CD4-positive, alpha-beta memory T cell (primary cell): ENCODE results near the gene AIFM3. TPM values are rescaled to one million over a fixed set of nuclear protein-coding genes. Genes with fewer than 3 reads are reported as not detected.
A peak's percentile ranks its signal among the peaks of the same experiment; 100 is the strongest.

Source experiments
- CTCF ChIA-PET: fragments of 350-600 bp; sonication (Branson Sonifier 250); formaldehyde crosslinking; loops from one replicate; lab custom pipeline; 2021; ENCODE audit warnings: inconsistent platforms; ENCODE audit not compliant: partially characterized antibody; lab: Charles Lee
- POLR2A ChIA-PET: fragments of 350-600 bp; sonication (Branson Sonifier 250); formaldehyde crosslinking; loops from one replicate; lab custom pipeline; 2021; ENCODE audit not compliant: partially characterized antibody; lab: Charles Lee
- DNase-seq, 5 donors: peaks; one replicate each; pipeline versions ENCODE4 v3.0.0 to v3.0.0-alpha.2; 2020 to 2022; ENCODE audit warnings: mixed read lengths in 1 of 5
- H3K27ac ChIP-seq: one replicate; pipeline ENCODE4 v1.7.0; 2013; ENCODE audit warnings: low read depth, low read length
- H3K27me3 ChIP-seq: 2 replicates; pipeline ENCODE4 v1.7.0; 2013; ENCODE audit warnings: mild to moderate bottlenecking, low read length, moderate library complexity; ENCODE audit not compliant: insufficient read depth
- H3K36me3 ChIP-seq: 2 replicates; pipeline ENCODE4 v1.7.0; 2013; ENCODE audit warnings: mild to moderate bottlenecking, low read length, moderate library complexity; ENCODE audit not compliant: insufficient read depth
- H3K4me1 ChIP-seq: 2 replicates; pipeline ENCODE4 v1.7.0; 2013; ENCODE audit warnings: mild to moderate bottlenecking, low read length, moderate library complexity; ENCODE audit not compliant: insufficient read depth
- H3K4me3 ChIP-seq, 2 donors: one replicate each; pipeline ENCODE4 v1.7.0; 2013; ENCODE audit warnings: low read length in 2 of 2, mild to moderate bottlenecking in 1 of 2
- H3K9me3 ChIP-seq, 2 donors: one replicate each; pipeline ENCODE4 v1.7.0; 2013; ENCODE audit warnings: low read length in 2 of 2, control low read depth in 1 of 2; ENCODE audit not compliant: control insufficient read depth in 1 of 2
- H3K27ac Mint-ChIP-seq, 7 donors: one replicate each; pipeline ENCODE4 v1.8.0; 2020 to 2021; ENCODE audit warnings: mixed read lengths in 7 of 7, mild to moderate bottlenecking in 6 of 7, inconsistent platforms in 3 of 7, moderate library complexity in 3 of 7
- H3K27me3 Mint-ChIP-seq, 2 donors: one replicate each; pipeline ENCODE4 v1.8.0; 2020 to 2021; ENCODE audit warnings: mixed read lengths in 2 of 2
- H3K36me3 Mint-ChIP-seq, 2 donors: one replicate each; pipeline ENCODE4 v1.8.0; 2020 to 2021; ENCODE audit warnings: mixed read lengths in 2 of 2, inconsistent platforms in 1 of 2, mild to moderate bottlenecking in 1 of 2
- H3K4me1 Mint-ChIP-seq, 4 donors: one replicate each; pipeline ENCODE4 v1.8.0; 2020 to 2021; ENCODE audit warnings: mixed read lengths in 4 of 4, mild to moderate bottlenecking in 1 of 4
- H3K4me3 Mint-ChIP-seq, 8 donors: one replicate each; pipeline ENCODE4 v1.8.0; 2020 to 2021; ENCODE audit warnings: mixed read lengths in 8 of 8, mild to moderate bottlenecking in 7 of 8, moderate library complexity in 6 of 8, inconsistent platforms in 3 of 8
- H3K9me3 Mint-ChIP-seq, 8 donors: one replicate each; pipeline ENCODE4 v1.8.0; 2020 to 2021; ENCODE audit warnings: mixed read lengths in 8 of 8, mild to moderate bottlenecking in 5 of 8, inconsistent platforms in 3 of 8, moderate library complexity in 1 of 8
- intact Hi-C: fragments of 100-400 bp; cut with micrococcal nuclease; formaldehyde crosslinking; loops from one replicate; pipeline ENCODE4 v1.15.1; 2023
- polyA plus RNA-seq, 2 donors: library from polyadenylated mRNA; unstranded; fragments of 300-500 nt; fragmentation: Illumina TruSeq; gene quantifications; one replicate each; pipeline ENCODE4 v1.2.3, GENCODE V29; 2021
- total RNA-seq, 2 experiments: library from RNA; stranded (reverse); gene quantifications; one replicate each; pipeline ENCODE4 v1.2.3, GENCODE V29; 2021

AIFM3 gene
- total and polyA plus RNA-seq, 4 experiments from 2014 or later = 0.55 to 1.0 TPM; not detected in 2

DNA sequence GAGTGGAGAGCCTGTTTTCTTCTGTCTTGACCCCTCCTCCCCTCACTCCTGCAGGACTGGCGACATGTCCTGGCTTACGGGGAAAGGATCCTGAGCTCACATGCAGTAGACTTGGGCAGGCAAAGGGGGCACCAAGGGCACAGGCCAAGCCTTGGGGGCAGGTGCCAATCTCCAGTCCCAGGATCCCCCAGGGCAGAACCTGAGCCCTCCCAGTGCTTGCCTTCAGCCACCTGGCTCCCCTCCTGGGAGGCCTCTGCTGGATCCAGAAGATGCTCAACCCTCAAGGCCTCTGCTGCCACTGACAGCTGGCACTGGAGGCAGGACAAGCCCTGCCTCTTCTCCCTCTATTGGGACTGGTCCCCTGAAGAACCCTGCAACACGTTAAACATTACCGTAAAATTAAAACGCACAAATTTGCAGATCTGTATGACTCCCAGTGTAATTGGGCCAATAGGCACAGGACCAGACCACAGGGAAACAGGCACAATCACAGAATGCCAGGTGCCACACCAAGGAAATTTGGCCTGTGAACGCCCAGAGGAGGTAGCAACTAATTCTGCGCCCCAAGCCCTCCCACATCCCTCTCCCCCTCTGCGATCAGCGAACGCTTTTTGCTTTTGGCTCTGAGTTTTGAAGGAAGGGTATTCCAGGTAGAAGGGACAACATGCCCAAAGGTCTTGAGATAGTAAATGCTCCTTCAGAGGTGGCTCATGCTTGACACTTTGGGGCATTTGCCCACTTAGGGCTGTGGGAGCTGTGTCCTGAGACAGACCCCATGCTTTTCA is 14.1 kb downstream of the AIFM3 start:
- H3K27ac ChIP-seq = peak overlapping the region; percentile 77
- peaks cover 0 to 6% of the 10 kb centered on the region in 2 donors for H3K9me3 ChIP-seq
- CTCF ChIA-PET = interaction anchor here (0.7 to 1.5 kb wide), 5 partner anchors 21 to 34 kb away, joined by 3 to 6 read pairs (median 4); partner anchors contain the start of genes P2RX6 and THAP7
- POLR2A ChIA-PET = interaction anchor here (0.6 to 2.8 kb wide), 8 partner anchors 9 to 648 kb away, joined by 3 to 45 read pairs (median 4); partner anchors contain the start of genes THAP7 and YDJC
- peaks cover 0 to 7% (median 0%) of the 10 kb centered on the region in 8 donors for H3K9me3 Mint-ChIP-seq
- intact Hi-C loops = no loop called here
- H3K27me3 Mint-ChIP-seq = no peaks in the 10 kb centered on the region
- H3K36me3 Mint-ChIP-seq = peaks cover under 1 to 16% of the 10 kb centered on the region in 2 donors
- H3K4me3 ChIP-seq = peak overlapping the region; percentile 62 to 64
- DNase-seq = no peak
- H3K27me3 ChIP-seq = no peaks in the 10 kb centered on the region
- peaks cover 19% of the 10 kb centered on the region for H3K4me1 ChIP-seq
- peak overlapping the region; percentile 87 to 96 (median 94) for H3K4me3 Mint-ChIP-seq
- peak overlapping the region; percentile 88 to 95 (median 91) for H3K27ac Mint-ChIP-seq
- H3K4me1 Mint-ChIP-seq = peaks cover 19 to 42% (median 29%) of the 10 kb centered on the region in 4 donors
- peaks cover 8% of the 10 kb centered on the region for H3K36me3 ChIP-seq

- Histone ChIP-seq H3K27ac (peak within 1 kb of the TSS; percentile 77), H3K36me3 (peaks cover 8% of the 10 kb centered on the region), H3K4me3 (peak within 1 kb of the TSS; percentile 62 to 64), H3K9me3 (peaks cover 0 to 6% of the 10 kb centered on the region in 2 donors), H3K27me3 (no peaks in the 10 kb centered on the region), H3K4me1 (peaks cover 19% of the 10 kb centered on the region)
- DNase-seq = peak; percentile 57 to 77 (median 64)
- peaks cover 7 to 22% of the 10 kb centered on the region in 2 donors for H3K36me3 Mint-ChIP-seq
- peak within 1 kb of the TSS; percentile 88 to 96 (median 95) for H3K4me3 Mint-ChIP-seq
- CTCF ChIA-PET = interaction anchor here (0.7 to 1.5 kb wide), 7 partner anchors 20 to 120 kb away, joined by 3 to 6 read pairs (median 4); partner anchors contain the start of genes P2RX6 and THAP7
- POLR2A ChIA-PET = interaction anchor here (0.6 to 2.8 kb wide), 12 partner anchors 9 to 1090 kb away, joined by 3 to 45 read pairs (median 4); partner anchors contain the start of genes THAP7 and YDJC
- no peaks in the 10 kb centered on the region for H3K27me3 Mint-ChIP-seq
- H3K9me3 Mint-ChIP-seq = peaks cover 0 to 7% (median 0%) of the 10 kb centered on the region in 8 donors
- H3K27ac Mint-ChIP-seq = peak within 1 kb of the TSS; percentile 90 to 95 (median 93)
- peaks cover 21 to 42% (median 30%) of the 10 kb centered on the region in 4 donors for H3K4me1 Mint-ChIP-seq
- intact Hi-C loops = loop anchor here (1.0 kb wide), 1 partner anchor 20 kb away; the partner anchor contains the start of gene THAP7
Measured at GRCh38 chr22:20981787-20982562, 14.9 kb downstream of the AIFM3 start, which contains the start of gene LZTR1. Gene LZTR1 (plus strand): TSS chr22:20982297. CDS start chr22:20982372, 75 bp downstream.

DNA sequence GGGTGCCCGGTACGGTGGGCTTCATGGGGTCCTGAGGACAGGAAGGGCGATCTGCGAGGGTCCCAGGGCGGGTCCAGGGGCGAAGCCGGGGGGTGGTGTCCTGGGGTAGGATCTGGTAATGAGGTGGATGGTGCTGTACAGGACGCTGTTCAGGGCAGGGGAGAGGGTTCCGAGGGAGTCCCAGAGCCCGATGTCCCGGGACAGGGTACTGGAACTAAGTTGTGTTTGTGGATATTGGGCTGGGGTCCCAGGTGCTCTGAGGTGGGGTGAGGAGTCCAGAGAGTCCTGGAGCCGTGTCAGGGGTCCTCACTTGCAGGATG is 15.5 kb downstream of the AIFM3 start:
- Mint-ChIP-seq H3K4me1 (peaks cover 21 to 42% (median 30%) of the 10 kb centered on the region in 4 donors), H3K27me3 (no peaks in the 10 kb centered on the region)
- CTCF ChIA-PET = interaction anchor here (0.8 to 1.5 kb wide), 6 partner anchors 20 to 120 kb away, joined by 4 to 6 read pairs (median 4); partner anchors contain the start of genes P2RX6 and THAP7

GRCh38 chr22:20983081-20983771 is 16.2 kb downstream of the AIFM3 start:
- peaks cover 8% of the 10 kb centered on the region for H3K36me3 ChIP-seq
- H3K27ac Mint-ChIP-seq = peak overlapping the region; percentile 38 to 95 (median 92)
- H3K27me3 Mint-ChIP-seq = no peaks in the 10 kb centered on the region
- CTCF ChIA-PET = interaction anchor here (1.4 kb wide), 1 partner anchor 119 kb away, joined by 4 read pairs; no protein-coding TSS in a partner anchor
- peaks cover 7 to 29% of the 10 kb centered on the region in 2 donors for H3K36me3 Mint-ChIP-seq
- H3K4me3 ChIP-seq = peak overlapping the region; percentile 62 to 64
- peak overlapping the region; percentile 88 to 96 (median 95) for H3K4me3 Mint-ChIP-seq
- POLR2A ChIA-PET = interaction anchor here (1.2 to 2.8 kb wide), 4 partner anchors 10 to 27 kb away, joined by 3 to 45 read pairs (median 4); partner anchors contain the start of gene THAP7
- intact Hi-C loops = no loop called here
- peaks cover 0 to 5% of the 10 kb centered on the region in 2 donors for H3K9me3 ChIP-seq
- peaks cover 0 to 2% (median 0%) of the 10 kb centered on the region in 8 donors for H3K9me3 Mint-ChIP-seq
- no peak for DNase-seq
- H3K27ac ChIP-seq = peak overlapping the region; percentile 77
- H3K4me1 ChIP-seq = peaks cover 19% of the 10 kb centered on the region
- peaks cover 21 to 42% (median 30%) of the 10 kb centered on the region in 4 donors for H3K4me1 Mint-ChIP-seq
- no peaks in the 10 kb centered on the region for H3K27me3 ChIP-seq

More for the DNA sequence above, 15.5 kb downstream of the AIFM3 start:
- POLR2A ChIA-PET = interaction anchor here (0.8 to 2.8 kb wide), 10 partner anchors 9 to 1090 kb away, joined by 3 to 45 read pairs (median 4); partner anchors contain the start of genes THAP7 and YDJC
- Mint-ChIP-seq H3K4me3 (peak overlapping the region; percentile 88 to 96 (median 95)), H3K27ac (peak overlapping the region; percentile 38 to 95 (median 92)), H3K9me3 (peaks cover 0 to 3% (median 0%) of the 10 kb centered on the region in 8 donors), H3K36me3 (peaks cover 7 to 22% of the 10 kb centered on the region in 2 donors)
- intact Hi-C loops = loop anchor here (1.0 kb wide), 1 partner anchor 20 kb away; the partner anchor contains the start of gene THAP7
- peaks cover 8% of the 10 kb centered on the region for H3K36me3 ChIP-seq
- H3K4me3 ChIP-seq = peak overlapping the region; percentile 62 to 64
- peaks cover 19% of the 10 kb centered on the region for H3K4me1 ChIP-seq
- H3K9me3 ChIP-seq = peaks cover 0 to 6% of the 10 kb centered on the region in 2 donors
- no peak for DNase-seq
- H3K27me3 ChIP-seq = no peaks in the 10 kb centered on the region
- peak overlapping the region; percentile 77 for H3K27ac ChIP-seq

DNA sequence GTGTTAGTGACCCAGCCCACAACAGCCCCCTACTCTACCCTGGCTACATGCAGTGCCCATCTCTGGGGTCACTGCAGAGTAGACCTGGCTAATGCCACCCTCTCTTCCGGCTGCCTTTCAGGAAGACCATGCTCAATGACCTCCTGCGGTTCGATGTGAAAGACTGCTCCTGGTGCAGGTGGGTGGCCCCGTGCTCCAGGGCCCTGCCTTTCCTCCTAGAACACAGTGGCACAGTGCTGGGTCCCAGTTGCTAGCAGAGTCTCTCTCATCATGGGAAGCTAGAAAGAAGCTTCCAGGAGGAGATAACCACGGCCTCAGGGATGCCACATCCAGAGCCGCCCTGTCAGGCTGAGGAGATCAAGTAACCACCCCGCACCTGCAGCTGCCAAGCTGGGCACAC is 18.7 kb downstream of the AIFM3 start:
- no peaks in the 10 kb centered on the region for H3K9me3 ChIP-seq
- DNase-seq = no peak
- Mint-ChIP-seq H3K27me3 (no peaks in the 10 kb centered on the region), H3K4me3 (no peak overlapping the region), H3K9me3 (no peaks in the 10 kb centered on the region), H3K27ac (peak overlapping the region in 1 of 7 donors; percentile 36), H3K4me1 (peaks cover 21 to 33% (median 25%) of the 10 kb centered on the region in 4 donors), H3K36me3 (peaks cover 7 to 32% of the 10 kb centered on the region in 2 donors)
- ChIA-PET POLR2A (interaction anchor here (2.0 kb wide), 1 partner anchor 15 kb away, joined by 7 read pairs; no protein-coding TSS in a partner anchor), CTCF (no interaction called here)
- intact Hi-C loops = no loop called here
- H3K27me3 ChIP-seq = no peaks in the 10 kb centered on the region
- H3K4me1 ChIP-seq = peaks cover 17% of the 10 kb centered on the region
- H3K4me3 ChIP-seq = no peak overlapping the region
- peaks cover 8% of the 10 kb centered on the region for H3K36me3 ChIP-seq
- no peak overlapping the region for H3K27ac ChIP-seq

- Mint-ChIP-seq H3K27ac (peak overlapping the region in 2 of 7 donors; percentile 3 to 52), H3K4me3 (no peak overlapping the region), H3K27me3 (no peaks in the 10 kb centered on the region), H3K36me3 (peaks cover 7 to 34% of the 10 kb centered on the region in 2 donors), H3K9me3 (no peaks in the 10 kb centered on the region), H3K4me1 (peaks cover 17 to 27% (median 21%) of the 10 kb centered on the region in 4 donors)
- no peak for DNase-seq
- Histone ChIP-seq H3K9me3 (no peaks in the 10 kb centered on the region), H3K36me3 (peaks cover 9% of the 10 kb centered on the region), H3K27ac (no peak overlapping the region), H3K27me3 (no peaks in the 10 kb centered on the region), H3K4me1 (peaks cover 11% of the 10 kb centered on the region), H3K4me3 (no peak overlapping the region)
- intact Hi-C loops = no loop called here
- ChIA-PET CTCF (interaction anchor here (0.6 kb wide), 1 partner anchor 15 kb away, joined by 3 read pairs; no protein-coding TSS in a partner anchor), POLR2A (interaction anchor here (2.0 kb wide), 1 partner anchor 14 kb away, joined by 7 read pairs; no protein-coding TSS in a partner anchor)
Measured at GRCh38 chr22:20986365-20986764, 19.3 kb downstream of the AIFM3 start.
